Neural progenitor cell (in vitro differentiated cells): ENCODE measurements around the gene CHSY3. TPM values are rescaled to one million over a fixed set of nuclear protein-coding genes. Genes with fewer than 3 reads are reported as not detected.

ENCODE experiments used
- DNase-seq: peaks from one replicate; pipeline ENCODE4 v3.0.0-alpha.2; 2016; ENCODE audit warnings: low spot score
- H2AFZ ChIP-seq: fragments of 200-600 bp; sonication (generic); replicated peaks from 2 replicates; pipeline ENCODE4 v1.6.1; 2016; ENCODE audit warnings: antibody characterized with exemption
- H3F3A ChIP-seq: fragments of 200-600 bp; sonication (generic); 2 replicates; pipeline ENCODE4 v1.6.1; 2016; ENCODE audit warnings: antibody characterized with exemption, low read depth
- H3K27ac ChIP-seq: fragments of 200-600 bp; sonication (generic); 2 replicates; pipeline ENCODE4 v1.5.1; 2016; ENCODE audit warnings: mild to moderate bottlenecking
- H3K27me3 ChIP-seq: fragments of 200-600 bp; sonication (generic); 2 replicates; pipeline ENCODE4 v1.6.1; 2016; ENCODE audit warnings: mild to moderate bottlenecking, moderate library complexity
- H3K36me3 ChIP-seq: fragments of 200-600 bp; sonication (generic); 2 replicates; pipeline ENCODE4 v1.5.1; 2016
- H3K4me1 ChIP-seq: fragments of 200-600 bp; sonication (generic); 2 replicates; pipeline ENCODE4 v1.6.1; 2016; ENCODE audit warnings: mixed run types
- H3K4me2 ChIP-seq: fragments of 200-600 bp; sonication (generic); 2 replicates; pipeline ENCODE4 v1.6.1; 2016
- H3K4me3 ChIP-seq: fragments of 200-600 bp; sonication (generic); 2 replicates; pipeline ENCODE4 v1.5.1; 2016
- H3K79me2 ChIP-seq: fragments of 200-600 bp; sonication (generic); 2 replicates; pipeline ENCODE4 v1.6.1; 2016; ENCODE audit warnings: low read depth
- H3K9ac ChIP-seq: fragments of 200-600 bp; sonication (generic); 2 replicates; pipeline ENCODE4 v1.6.1; 2016
- H3K9me3 ChIP-seq: fragments of 200-600 bp; sonication (generic); 2 replicates; pipeline ENCODE4 v1.5.1; 2016; ENCODE audit warnings: low read depth
- H4K20me1 ChIP-seq: fragments of 200-600 bp; sonication (generic); 2 replicates; pipeline ENCODE4 v1.6.1; 2016; ENCODE audit warnings: low read depth
- H3K27ac Mint-ChIP-seq: 3 replicates; pipeline ENCODE4 v1.8.0; 2021; ENCODE audit warnings: mixed read lengths
- H3K27me3 Mint-ChIP-seq: 2 replicates; pipeline ENCODE4 v1.8.0; 2022; ENCODE audit warnings: low read depth, mild to moderate bottlenecking, inconsistent platforms, moderate library complexity, mixed read lengths; ENCODE audit not compliant: insufficient read depth
- H3K36me3 Mint-ChIP-seq: 3 replicates; pipeline ENCODE4 v1.8.0; 2021; ENCODE audit warnings: mixed read lengths
- H3K4me1 Mint-ChIP-seq: 3 replicates; pipeline ENCODE4 v1.8.0; 2021; ENCODE audit warnings: mixed read lengths
- H3K4me3 Mint-ChIP-seq: 3 replicates; pipeline ENCODE4 v1.8.0; 2021; ENCODE audit warnings: mild to moderate bottlenecking, moderate library complexity, mixed read lengths
- H3K9me3 Mint-ChIP-seq: 3 replicates; pipeline ENCODE4 v1.8.0; 2020; ENCODE audit warnings: mixed read lengths
- EZH2 ChIP-seq: fragments of 200-600 bp; sonication (generic); IDR thresholded peaks from 2 replicates; pipeline ENCODE4 v1.6.1; 2017; ENCODE audit warnings: antibody characterized with exemption, mild to moderate bottlenecking, moderate library complexity
- EZH2phosphoT487 ChIP-seq: fragments of 200-600 bp; sonication (generic); IDR thresholded peaks from 2 replicates; pipeline ENCODE4 v1.6.1; 2017; ENCODE audit warnings: antibody characterized with exemption
- total RNA-seq: library from RNA; depleted of rRNA; stranded (reverse); fragments of >200 nt; gene quantifications from 2 replicates; pipeline ENCODE4 v1.2.3, GENCODE V29; 2015; ENCODE audit warnings: low replicate concordance
- TF ChIP-seq, protein P1 (sequence below): fragments of 200-600 bp; sonication (generic); IDR thresholded peaks from 2 replicates; pipeline ENCODE4 v1.5.1; 2017; ENCODE audit warnings: antibody characterized with exemption, mild to moderate bottlenecking

CHSY3 gene
- total RNA-seq, 1 donor from 2014 or later = 0.30 TPM

DNA sequence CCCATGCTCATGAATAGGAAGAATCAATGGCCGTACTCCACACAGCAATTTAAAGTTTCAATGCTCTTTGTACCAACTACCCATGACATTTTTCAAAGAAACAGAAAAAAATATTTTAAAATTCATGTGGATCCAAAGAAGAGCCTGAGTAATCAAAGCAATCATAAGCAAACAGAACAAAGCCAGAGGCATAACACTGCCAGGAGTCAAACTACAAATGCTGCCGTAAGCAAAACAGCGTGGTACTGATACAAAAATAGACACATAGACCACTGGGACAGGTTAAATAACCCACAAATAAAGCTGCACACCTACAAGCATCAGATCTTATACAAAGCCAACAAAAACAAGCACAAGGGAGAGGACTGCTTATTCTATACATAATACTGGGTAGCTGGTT, 107.7 kb downstream of the CHSY3 start:
- H3K4me3 ChIP-seq = no peak overlapping the region
- no peaks in the 10 kb centered on the region for H3K27me3 ChIP-seq
- Mint-ChIP-seq H3K4me1 (peaks cover 4% of the 10 kb centered on the region), H3K27ac (no peak overlapping the region), H3K9me3 (peaks cover 21% of the 10 kb centered on the region), H3K36me3 (no peaks in the 10 kb centered on the region), H3K4me3 (no peak overlapping the region), H3K27me3 (no peaks in the 10 kb centered on the region)
- no peaks in the 10 kb centered on the region for H3K9me3 ChIP-seq
- no peak overlapping the region for H3K9ac ChIP-seq
- no peak overlapping the region for H3K27ac ChIP-seq
- H3K79me2 ChIP-seq = no peaks in the 10 kb centered on the region
- no peaks in the 10 kb centered on the region for H3K36me3 ChIP-seq
- H4K20me1 ChIP-seq = no peaks in the 10 kb centered on the region
- no peak for DNase-seq
- H3K4me1 ChIP-seq = no peaks in the 10 kb centered on the region
- no peak overlapping the region for H3K4me2 ChIP-seq
- TF ChIP-seq EZH2 (no peak), EZH2phosphoT487 (no peak)
- TF ChIP-seq, protein P1, sequence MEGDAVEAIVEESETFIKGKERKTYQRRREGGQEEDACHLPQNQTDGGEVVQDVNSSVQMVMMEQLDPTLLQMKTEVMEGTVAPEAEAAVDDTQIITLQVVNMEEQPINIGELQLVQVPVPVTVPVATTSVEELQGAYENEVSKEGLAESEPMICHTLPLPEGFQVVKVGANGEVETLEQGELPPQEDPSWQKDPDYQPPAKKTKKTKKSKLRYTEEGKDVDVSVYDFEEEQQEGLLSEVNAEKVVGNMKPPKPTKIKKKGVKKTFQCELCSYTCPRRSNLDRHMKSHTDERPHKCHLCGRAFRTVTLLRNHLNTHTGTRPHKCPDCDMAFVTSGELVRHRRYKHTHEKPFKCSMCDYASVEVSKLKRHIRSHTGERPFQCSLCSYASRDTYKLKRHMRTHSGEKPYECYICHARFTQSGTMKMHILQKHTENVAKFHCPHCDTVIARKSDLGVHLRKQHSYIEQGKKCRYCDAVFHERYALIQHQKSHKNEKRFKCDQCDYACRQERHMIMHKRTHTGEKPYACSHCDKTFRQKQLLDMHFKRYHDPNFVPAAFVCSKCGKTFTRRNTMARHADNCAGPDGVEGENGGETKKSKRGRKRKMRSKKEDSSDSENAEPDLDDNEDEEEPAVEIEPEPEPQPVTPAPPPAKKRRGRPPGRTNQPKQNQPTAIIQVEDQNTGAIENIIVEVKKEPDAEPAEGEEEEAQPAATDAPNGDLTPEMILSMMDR = no peak
- H3F3A ChIP-seq = no peaks in the 10 kb centered on the region
- H2AFZ ChIP-seq = no peak overlapping the region

DNA sequence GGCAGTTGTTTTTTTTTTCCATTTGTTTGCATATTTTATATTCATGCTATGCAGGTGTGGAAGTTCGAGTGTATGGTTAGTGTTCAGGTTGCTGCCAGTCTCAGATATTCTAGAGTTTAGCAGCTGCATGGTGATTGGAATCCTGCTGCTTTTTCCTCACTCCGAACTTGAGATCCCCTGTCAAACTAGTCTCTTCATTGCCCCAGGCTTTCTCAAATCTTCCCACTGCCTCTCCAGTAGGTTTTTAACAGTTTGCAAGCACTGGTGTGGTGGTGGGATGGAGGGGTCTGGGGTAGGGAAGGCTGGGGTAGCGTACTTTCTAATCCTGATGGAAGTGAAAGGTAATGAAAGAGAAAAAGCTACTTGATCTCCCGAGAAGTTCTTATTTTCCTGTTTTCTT, 112.9 kb downstream of the CHSY3 start:
- no peak for DNase-seq
- Histone ChIP-seq H3F3A (no peaks in the 10 kb centered on the region), H3K36me3 (no peaks in the 10 kb centered on the region), H3K4me3 (no peak overlapping the region), H3K9me3 (no peaks in the 10 kb centered on the region), H3K27me3 (no peaks in the 10 kb centered on the region), H3K4me1 (no peaks in the 10 kb centered on the region), H3K9ac (no peak overlapping the region), H3K27ac (no peak overlapping the region), H2AFZ (no peak overlapping the region), H3K79me2 (no peaks in the 10 kb centered on the region), H3K4me2 (no peak overlapping the region), H4K20me1 (no peaks in the 10 kb centered on the region)
- Mint-ChIP-seq H3K4me3 (no peak overlapping the region), H3K27ac (no peak overlapping the region), H3K4me1 (peaks cover 16% of the 10 kb centered on the region), H3K27me3 (no peaks in the 10 kb centered on the region), H3K9me3 (peaks cover 13% of the 10 kb centered on the region), H3K36me3 (no peaks in the 10 kb centered on the region)
- TF ChIP-seq EZH2 = no peak
- TF ChIP-seq EZH2phosphoT487 = no peak
- TF ChIP-seq, protein P1 = no peak

DNA sequence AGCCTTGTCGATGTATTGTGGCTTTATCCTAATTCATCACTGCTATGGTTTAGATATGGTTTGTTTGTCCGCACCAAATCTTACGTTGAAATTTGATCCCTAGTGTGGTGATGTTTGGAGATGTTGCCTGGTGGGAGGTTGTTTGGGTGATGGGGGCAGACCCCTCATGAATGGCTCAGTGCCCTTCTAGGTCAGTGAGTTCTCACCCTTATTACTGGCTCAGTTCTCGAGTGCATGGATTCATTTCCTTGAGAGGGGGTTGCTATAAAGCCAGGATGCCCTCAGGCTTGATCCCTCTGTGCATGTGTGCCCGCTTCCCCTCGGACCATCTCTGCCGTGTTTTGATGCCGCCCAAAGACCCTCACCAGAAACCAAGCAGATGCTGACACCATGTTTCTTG, 114.4 kb downstream of the CHSY3 start:
- H3K9me3 ChIP-seq = no peaks in the 10 kb centered on the region
- no peaks in the 10 kb centered on the region for H3K36me3 ChIP-seq
- H3K4me2 ChIP-seq = no peak overlapping the region
- H4K20me1 ChIP-seq = no peaks in the 10 kb centered on the region
- Mint-ChIP-seq H3K36me3 (no peaks in the 10 kb centered on the region), H3K27me3 (no peaks in the 10 kb centered on the region), H3K9me3 (peaks cover 9% of the 10 kb centered on the region), H3K4me1 (peaks cover 16% of the 10 kb centered on the region), H3K27ac (no peak overlapping the region), H3K4me3 (no peak overlapping the region)
- DNase-seq = no peak
- no peaks in the 10 kb centered on the region for H3K4me1 ChIP-seq
- no peaks in the 10 kb centered on the region for H3F3A ChIP-seq
- H3K9ac ChIP-seq = no peak overlapping the region
- no peak overlapping the region for H2AFZ ChIP-seq
- H3K27me3 ChIP-seq = no peaks in the 10 kb centered on the region
- no peak overlapping the region for H3K27ac ChIP-seq
- TF ChIP-seq, protein P1 = no peak
- TF ChIP-seq EZH2 (no peak), EZH2phosphoT487 (no peak)
- H3K4me3 ChIP-seq = no peak overlapping the region
- no peaks in the 10 kb centered on the region for H3K79me2 ChIP-seq

DNA sequence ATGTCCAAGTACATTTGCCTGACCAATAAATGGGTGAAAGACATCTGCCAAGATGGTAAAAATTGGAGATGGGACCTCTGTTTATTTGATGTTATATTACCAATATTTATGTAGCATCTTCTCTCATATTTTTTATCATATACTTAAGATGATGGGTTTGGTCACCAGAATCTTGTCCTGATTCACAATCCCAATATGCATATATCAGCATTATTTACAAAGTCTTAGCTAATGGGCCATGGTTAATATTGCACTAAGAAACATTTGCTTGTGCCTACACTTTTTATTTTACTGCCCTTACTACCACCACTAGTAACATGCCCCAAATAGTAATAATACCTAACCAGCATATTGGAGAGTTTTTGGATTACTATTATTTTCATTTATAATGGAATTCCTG, 116.7 kb downstream of the CHSY3 start:
- H3K27me3 Mint-ChIP-seq = no peaks in the 10 kb centered on the region
- no peaks in the 10 kb centered on the region for H3K9me3 Mint-ChIP-seq
- H3K4me2 ChIP-seq = no peak overlapping the region
- H4K20me1 ChIP-seq = no peaks in the 10 kb centered on the region
- H3K36me3 Mint-ChIP-seq = no peaks in the 10 kb centered on the region
- H3K4me3 ChIP-seq = no peak overlapping the region
- no peaks in the 10 kb centered on the region for H3K79me2 ChIP-seq
- H3K9ac ChIP-seq = no peak overlapping the region
- H3K27ac ChIP-seq = no peak overlapping the region
- no peaks in the 10 kb centered on the region for H3F3A ChIP-seq
- no peak for TF ChIP-seq EZH2phosphoT487
- no peak for TF ChIP-seq EZH2
- TF ChIP-seq, protein P1 = no peak
- no peak for DNase-seq
- no peak overlapping the region for H2AFZ ChIP-seq
- H3K4me3 Mint-ChIP-seq = no peak overlapping the region
- no peaks in the 10 kb centered on the region for H3K4me1 ChIP-seq
- no peaks in the 10 kb centered on the region for H3K27me3 ChIP-seq
- H3K9me3 ChIP-seq = no peaks in the 10 kb centered on the region
- H3K4me1 Mint-ChIP-seq = peaks cover 16% of the 10 kb centered on the region
- H3K27ac Mint-ChIP-seq = no peak overlapping the region
- H3K36me3 ChIP-seq = no peaks in the 10 kb centered on the region
